Measurements from ENCODE around the gene XYLT1.
"Not testable (repeated sequence)": the region's sequence is repeated elsewhere in the genome, so short reads cannot be mapped to it uniquely, and the experiment has no call there.

XYLT1 gene

GRCh38 chr16:17308186-17308585 is 162.6 kb downstream of the XYLT1 start:
- no peaks in the 10 kb centered on the region for H3K36me3 ChIP-seq (replicated peaks)
- no peak overlapping the region for H3K27ac ChIP-seq
- no peak for TF ChIP-seq CTCF (IDR thresholded peaks at IDR 0.05; ENCODE audit: low read depth, low read length, missing control alignments)
- H3K4me3 ChIP-seq (ENCODE audit: low read depth, low read length): no peak overlapping the region
- in situ Hi-C loops (cut with HindIII; ENCODE audit: low pct_ligation_motif_present, low sequenced_read_pairs): no loop called here
- H3K27me3 ChIP-seq (replicated peaks): no peaks in the 10 kb centered on the region
- DNase-seq: no peak

DNA sequence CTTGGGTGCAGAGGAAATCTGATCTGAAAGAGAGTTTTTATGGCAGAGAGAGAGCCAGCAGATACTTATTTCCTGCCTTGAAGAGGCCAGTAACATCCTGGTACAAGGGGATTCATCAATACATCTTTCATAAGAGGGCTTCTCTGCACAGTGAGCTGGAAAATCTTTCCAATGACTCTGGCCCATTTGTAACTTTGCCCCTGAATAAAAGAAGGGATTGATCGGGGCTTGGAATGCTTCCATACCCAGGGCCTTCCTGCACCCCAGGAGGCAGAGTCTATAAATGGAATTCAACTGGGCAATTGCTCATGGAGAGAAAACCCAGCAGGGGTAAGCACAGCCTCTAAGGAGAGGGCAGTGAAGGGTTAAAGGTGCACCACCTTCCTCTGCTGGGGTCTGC is 163.3 kb downstream of the XYLT1 start:
- no peak for DNase-seq
- H3K36me3 ChIP-seq (replicated peaks): no peaks in the 10 kb centered on the region
- in situ Hi-C loops (cut with HindIII; ENCODE audit: low pct_ligation_motif_present, low sequenced_read_pairs): no loop called here
- H3K27ac ChIP-seq: no peak overlapping the region
- no peak for TF ChIP-seq CTCF (IDR thresholded peaks at IDR 0.05; ENCODE audit: low read depth, low read length, missing control alignments)
- H3K27me3 ChIP-seq (replicated peaks): no peaks in the 10 kb centered on the region
- no peak overlapping the region for H3K4me3 ChIP-seq (ENCODE audit: low read depth, low read length)

GRCh38 chr16:17306745-17307144 is 164.0 kb downstream of the XYLT1 start:
- Histone ChIP-seq H3K27me3 (replicated peaks) (no peaks in the 10 kb centered on the region), H3K27ac (no peak overlapping the region), H3K4me3 (ENCODE audit: low read depth, low read length) (no peak overlapping the region), H3K36me3 (replicated peaks) (no peaks in the 10 kb centered on the region)
- TF ChIP-seq CTCF (IDR thresholded peaks at IDR 0.05; ENCODE audit: low read depth, low read length, missing control alignments): no peak
- in situ Hi-C loops (cut with HindIII; ENCODE audit: low pct_ligation_motif_present, low sequenced_read_pairs): no loop called here
- DNase-seq: no peak

DNA sequence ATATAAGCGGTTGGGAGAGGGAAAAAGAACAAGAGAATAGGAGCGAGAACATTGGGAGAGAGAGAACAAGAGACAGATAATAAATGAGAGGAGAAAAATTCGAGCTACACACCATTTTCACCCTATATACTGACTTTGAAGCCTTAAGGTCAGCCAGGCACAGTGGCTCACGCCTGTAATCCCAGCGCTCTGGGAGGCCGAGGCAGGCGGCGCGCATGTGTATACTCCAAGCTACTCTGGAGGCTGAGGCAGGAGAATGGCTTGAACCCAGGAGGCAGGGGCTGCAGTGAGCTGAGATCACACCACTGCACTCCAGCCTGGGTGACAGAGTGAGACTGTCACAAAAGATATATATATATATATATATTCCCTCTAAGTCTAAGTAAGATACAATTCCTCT is 164.5 kb downstream of the XYLT1 start:
- H3K4me3 ChIP-seq (ENCODE audit: low read depth, low read length); H3K27me3 ChIP-seq (replicated peaks); in situ Hi-C loops (cut with HindIII; ENCODE audit: low pct_ligation_motif_present, low sequenced_read_pairs); H3K36me3 ChIP-seq (replicated peaks); H3K27ac ChIP-seq; DNase-seq: not testable (repeated sequence)

GRCh38 chr16:17305694-17306093 is 165.1 kb downstream of the XYLT1 start:
- no peaks in the 10 kb centered on the region for H3K36me3 ChIP-seq (replicated peaks)
- no peak overlapping the region for H3K27ac ChIP-seq
- no peak overlapping the region for H3K4me3 ChIP-seq (ENCODE audit: low read depth, low read length)
- H3K27me3 ChIP-seq (replicated peaks): no peaks in the 10 kb centered on the region
- DNase-seq: no peak
- in situ Hi-C loops (cut with HindIII; ENCODE audit: low pct_ligation_motif_present, low sequenced_read_pairs): no loop called here
- TF ChIP-seq CTCF (IDR thresholded peaks at IDR 0.05; ENCODE audit: low read depth, low read length, missing control alignments): no peak

GRCh38 chr16:17304491-17305119 is 166.2 kb downstream of the XYLT1 start:
- no peak for TF ChIP-seq CTCF (IDR thresholded peaks at IDR 0.05; ENCODE audit: low read depth, low read length, missing control alignments)
- H3K36me3 ChIP-seq (replicated peaks): no peaks in the 10 kb centered on the region
- in situ Hi-C loops (cut with HindIII; ENCODE audit: low pct_ligation_motif_present, low sequenced_read_pairs): no loop called here

More at GRCh38 chr16:17304491-17305119, 166.2 kb downstream of the XYLT1 start:
- DNase-seq: no peak
- H3K27ac ChIP-seq: no peak overlapping the region
- H3K4me3 ChIP-seq (ENCODE audit: low read depth, low read length): no peak overlapping the region
- no peaks in the 10 kb centered on the region for H3K27me3 ChIP-seq (replicated peaks)

Measured in brain microvascular endothelial cell (primary cell).